MM.1S (cell line): ENCODE data around the gene KRTAP2-4.

ENCODE experiments used
- EZH2 ChIP-seq: fragments of 300-600 bp; sonication (generic); optimal IDR thresholded peaks from 2 replicates; pipeline ENCODE3; 2017; ENCODE audit warnings: low read depth, mild to moderate bottlenecking, antibody characterized with exemption, low read length, mixed read lengths
- EZH2phosphoT487 ChIP-seq: fragments of 300-600 bp; sonication (generic); IDR thresholded peaks from 2 replicates; pipeline ENCODE4 v1.6.1; 2018; ENCODE audit warnings: antibody characterized with exemption, low read length
- TF ChIP-seq, protein P1 (sequence below): fragments of 300-600 bp; sonication (generic); IDR thresholded peaks from 2 replicates; pipeline ENCODE4 v1.5.1; 2016; ENCODE audit warnings: antibody characterized with exemption, low read length, mixed read lengths

DNA sequence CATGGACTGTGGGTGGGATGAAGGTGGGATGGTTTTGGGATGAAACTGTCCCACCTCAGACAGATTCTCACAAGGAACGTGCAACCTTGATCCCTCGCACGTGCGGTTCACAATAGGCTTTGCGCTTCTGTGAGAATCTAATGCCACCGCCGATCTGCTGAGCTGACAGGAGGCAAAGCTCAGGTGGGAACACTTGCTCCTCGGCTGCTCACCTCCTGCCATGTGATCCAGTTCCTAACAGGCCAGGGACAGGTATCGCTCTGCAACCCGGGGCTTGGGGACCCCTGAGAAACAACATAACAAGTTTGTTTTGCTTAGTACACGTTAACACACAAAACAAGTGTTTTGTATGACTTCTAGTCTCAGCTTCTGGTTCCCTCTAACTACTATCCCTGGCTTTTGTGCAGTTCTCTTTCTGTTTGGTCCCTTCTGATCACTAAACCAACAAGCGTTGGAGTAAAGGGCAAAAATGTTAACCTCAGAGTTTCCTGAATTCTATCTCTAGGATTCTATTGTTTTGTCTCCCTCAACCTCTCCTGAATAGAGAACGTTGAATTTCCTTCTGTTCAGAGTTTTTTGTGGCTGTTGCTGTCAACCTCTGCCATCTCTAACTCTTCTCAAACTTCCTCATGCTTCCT lies 49.0 kb downstream of the KRTAP2-4 start:
- TF ChIP-seq, protein P1, sequence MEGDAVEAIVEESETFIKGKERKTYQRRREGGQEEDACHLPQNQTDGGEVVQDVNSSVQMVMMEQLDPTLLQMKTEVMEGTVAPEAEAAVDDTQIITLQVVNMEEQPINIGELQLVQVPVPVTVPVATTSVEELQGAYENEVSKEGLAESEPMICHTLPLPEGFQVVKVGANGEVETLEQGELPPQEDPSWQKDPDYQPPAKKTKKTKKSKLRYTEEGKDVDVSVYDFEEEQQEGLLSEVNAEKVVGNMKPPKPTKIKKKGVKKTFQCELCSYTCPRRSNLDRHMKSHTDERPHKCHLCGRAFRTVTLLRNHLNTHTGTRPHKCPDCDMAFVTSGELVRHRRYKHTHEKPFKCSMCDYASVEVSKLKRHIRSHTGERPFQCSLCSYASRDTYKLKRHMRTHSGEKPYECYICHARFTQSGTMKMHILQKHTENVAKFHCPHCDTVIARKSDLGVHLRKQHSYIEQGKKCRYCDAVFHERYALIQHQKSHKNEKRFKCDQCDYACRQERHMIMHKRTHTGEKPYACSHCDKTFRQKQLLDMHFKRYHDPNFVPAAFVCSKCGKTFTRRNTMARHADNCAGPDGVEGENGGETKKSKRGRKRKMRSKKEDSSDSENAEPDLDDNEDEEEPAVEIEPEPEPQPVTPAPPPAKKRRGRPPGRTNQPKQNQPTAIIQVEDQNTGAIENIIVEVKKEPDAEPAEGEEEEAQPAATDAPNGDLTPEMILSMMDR: no peak
- TF ChIP-seq EZH2 (no peak), EZH2phosphoT487 (no peak)
